ENCODE data around the gene HOXC9.

Gene HOXC9

DNA sequence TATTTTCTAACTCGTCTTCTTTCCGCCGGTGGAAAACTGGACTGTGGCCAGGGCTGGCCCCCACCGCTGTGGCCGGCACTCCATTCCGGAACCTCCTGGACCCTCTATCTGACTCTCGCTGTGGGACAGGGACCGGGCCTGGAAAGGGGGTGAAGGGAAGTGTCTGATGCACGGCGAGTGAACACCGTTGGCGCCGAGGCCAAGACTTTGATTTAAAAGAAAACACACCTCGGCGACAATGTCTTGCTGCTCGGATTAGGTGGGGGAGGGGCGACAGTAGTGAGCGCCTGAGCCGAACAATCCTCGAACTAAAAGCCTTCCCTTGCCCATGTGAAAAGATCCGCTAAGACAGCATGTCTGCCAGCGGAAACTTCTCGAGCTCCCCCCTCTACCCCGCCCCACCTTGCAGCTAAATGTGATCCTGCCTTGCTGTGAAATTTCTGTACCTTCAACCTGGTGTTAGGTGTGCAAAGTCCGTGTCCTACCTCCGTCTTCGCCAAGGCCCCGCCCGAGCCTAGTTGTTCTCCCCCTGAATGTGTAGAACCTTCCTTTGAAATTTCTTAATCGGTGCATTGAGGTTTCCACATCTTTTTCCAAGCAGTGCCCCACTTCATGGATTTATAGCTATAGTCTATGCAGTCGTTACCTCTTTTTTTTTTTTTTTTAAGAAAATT lies 24.3 kb upstream of the HOXC9 start:
- TF ChIP-seq, protein P1, sequence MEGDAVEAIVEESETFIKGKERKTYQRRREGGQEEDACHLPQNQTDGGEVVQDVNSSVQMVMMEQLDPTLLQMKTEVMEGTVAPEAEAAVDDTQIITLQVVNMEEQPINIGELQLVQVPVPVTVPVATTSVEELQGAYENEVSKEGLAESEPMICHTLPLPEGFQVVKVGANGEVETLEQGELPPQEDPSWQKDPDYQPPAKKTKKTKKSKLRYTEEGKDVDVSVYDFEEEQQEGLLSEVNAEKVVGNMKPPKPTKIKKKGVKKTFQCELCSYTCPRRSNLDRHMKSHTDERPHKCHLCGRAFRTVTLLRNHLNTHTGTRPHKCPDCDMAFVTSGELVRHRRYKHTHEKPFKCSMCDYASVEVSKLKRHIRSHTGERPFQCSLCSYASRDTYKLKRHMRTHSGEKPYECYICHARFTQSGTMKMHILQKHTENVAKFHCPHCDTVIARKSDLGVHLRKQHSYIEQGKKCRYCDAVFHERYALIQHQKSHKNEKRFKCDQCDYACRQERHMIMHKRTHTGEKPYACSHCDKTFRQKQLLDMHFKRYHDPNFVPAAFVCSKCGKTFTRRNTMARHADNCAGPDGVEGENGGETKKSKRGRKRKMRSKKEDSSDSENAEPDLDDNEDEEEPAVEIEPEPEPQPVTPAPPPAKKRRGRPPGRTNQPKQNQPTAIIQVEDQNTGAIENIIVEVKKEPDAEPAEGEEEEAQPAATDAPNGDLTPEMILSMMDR (IDR thresholded peaks at IDR 0.05) = no peak

DNA sequence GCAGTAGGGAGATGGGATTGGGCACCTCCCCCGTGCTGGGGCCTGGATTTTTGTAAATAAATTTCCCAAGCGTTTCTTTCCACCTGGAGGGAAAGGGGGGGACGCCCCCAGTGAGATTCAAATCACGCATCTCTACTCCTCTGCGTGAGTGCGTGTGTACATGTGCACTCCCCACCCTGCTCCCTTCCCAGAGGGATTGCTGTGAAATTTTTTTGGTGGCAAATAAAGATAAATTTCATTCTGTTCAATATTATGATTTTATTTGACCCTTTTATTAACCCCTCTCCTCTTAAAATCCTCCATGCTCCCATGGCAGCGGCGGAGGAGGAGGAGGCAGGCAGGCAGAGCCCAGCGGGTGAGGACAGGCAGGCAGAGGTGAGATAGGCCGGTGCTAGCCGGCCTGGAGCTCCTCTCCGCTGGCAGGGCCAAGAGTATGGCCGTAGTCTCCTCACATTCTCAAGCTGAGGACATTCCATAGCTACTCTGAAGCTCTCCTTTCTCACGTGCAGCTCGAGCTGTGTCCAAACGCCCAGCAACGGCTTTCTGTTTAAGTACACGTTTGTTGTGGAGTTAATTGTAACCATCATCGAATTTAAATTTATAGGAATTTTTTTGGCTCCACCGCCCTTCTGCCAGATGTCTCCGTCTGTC lies 23.7 kb upstream of the HOXC9 start:
- TF ChIP-seq, protein P1 (IDR thresholded peaks at IDR 0.05) = no peak

DNA sequence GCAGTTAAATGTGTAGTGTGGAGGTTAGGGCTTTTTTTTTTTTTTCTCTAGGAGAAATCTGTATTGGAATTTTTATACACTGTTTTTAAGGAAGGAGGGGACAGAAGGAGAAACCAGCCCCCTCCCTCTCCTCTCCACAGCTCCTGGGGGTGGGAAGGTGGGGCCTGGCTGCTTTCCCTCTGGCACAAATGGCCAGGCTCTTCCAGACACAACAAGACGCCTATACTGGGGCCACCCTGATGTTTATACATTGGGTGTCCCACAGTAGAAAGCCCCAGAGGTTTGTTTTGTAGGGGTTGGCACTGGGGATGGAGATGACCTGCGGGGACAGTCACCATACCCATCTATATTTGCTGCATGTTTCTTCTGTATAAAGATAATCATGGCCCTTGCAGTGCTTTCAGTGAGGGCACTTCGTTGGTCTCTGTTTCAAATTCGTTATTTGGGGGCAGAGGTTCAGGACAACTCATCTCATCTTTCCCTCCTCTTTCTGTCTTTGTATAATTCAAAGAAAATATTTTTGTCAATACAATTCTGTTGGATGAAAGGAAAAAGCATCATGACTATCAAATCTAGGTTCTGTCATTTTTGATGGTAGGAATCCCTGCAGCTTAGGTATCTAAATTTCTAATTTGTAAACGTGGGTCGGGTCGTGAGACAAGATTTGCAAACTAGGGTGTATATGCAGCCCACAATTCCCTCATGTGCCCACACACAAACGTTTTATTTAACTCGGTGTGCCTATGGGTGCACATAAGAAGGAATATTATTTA lies 23.0 kb upstream of the HOXC9 start:
- TF ChIP-seq, protein P1 (IDR thresholded peaks at IDR 0.05) = no peak

DNA sequence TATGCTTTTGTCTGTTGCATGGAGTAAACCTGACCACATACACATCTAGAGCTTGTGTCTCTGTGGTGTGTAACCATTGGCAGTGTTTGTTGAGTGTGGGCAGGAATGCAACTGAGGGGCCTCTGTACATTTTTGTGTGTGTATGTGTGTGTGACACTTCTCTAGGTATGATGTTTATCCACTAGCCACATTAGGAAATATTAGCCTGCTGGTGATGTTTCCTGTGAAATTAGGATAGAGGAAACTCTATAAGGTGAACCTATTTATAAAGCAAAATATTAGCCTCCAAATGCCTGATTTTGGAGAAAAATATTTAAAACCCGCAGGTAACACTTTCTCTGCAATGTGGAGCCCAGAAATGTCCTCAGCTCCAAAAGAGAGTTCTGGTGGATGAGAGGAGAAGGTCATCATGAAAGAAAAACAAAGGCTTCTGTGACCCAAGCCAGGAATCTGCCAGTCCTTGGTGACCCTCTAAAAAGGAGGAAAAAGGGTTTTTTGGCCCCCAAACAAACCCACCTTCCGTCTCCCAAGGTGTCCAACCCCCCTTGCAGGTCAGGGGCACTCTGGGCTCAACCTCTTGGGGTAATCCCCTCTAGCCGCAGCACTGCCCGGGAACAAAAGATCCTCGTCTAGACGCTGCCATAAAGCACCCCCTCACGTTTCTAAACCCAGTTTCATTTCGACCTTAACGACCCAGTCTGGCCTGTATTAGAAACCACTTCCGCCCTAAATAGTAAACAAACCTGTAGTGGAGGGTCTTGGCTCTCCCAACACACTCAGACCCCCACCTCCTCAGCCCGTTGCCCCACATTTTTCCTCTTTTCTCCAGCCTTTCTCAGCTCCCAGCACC lies 22.1 kb upstream of the HOXC9 start:
- TF ChIP-seq, protein P1 (IDR thresholded peaks at IDR 0.05) = no peak

DNA sequence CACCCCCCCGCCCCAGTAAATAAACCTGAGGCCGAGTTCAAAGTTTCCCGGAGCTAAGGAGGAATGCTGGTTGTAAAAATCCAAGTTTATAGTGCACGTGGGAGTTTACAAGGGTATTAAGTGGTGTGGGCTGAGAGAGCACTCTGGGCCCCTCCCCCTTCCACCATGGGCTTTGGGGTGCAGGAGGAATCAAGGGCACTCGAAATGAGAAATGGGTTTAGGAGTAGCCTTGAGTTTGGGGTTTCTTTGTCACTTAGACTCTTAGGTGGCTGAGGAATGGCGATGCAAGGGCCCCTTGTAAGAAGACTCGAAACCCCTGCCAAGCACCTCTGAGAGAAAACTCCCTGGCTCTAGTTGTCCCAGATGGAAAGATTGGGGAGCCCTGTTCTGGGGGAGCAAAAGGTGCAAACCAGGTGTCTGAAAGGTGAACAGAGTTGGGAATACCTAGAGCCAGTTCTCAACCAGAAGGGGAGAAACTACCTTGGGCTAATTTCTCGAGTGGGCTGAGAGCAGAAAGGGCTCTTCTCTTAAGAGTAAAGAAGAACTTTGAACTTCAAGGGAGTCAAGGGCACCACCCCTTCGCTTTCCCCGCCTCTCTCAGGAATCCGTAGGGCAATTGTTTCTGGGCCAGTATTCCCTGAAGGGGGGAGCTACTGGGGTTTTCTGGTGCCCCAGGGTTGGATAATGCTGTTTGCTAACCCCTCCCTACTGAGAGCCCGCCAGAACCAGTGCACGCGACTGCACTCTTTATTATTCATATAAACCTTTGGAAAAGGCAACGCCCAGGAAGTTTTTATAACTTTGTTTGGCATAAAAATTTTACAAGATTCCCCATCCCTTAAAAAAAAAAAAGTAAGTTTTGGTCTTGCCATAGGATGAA lies 21.2 kb upstream of the HOXC9 start:
- TF ChIP-seq, protein P1 (IDR thresholded peaks at IDR 0.05) = no peak

DNA sequence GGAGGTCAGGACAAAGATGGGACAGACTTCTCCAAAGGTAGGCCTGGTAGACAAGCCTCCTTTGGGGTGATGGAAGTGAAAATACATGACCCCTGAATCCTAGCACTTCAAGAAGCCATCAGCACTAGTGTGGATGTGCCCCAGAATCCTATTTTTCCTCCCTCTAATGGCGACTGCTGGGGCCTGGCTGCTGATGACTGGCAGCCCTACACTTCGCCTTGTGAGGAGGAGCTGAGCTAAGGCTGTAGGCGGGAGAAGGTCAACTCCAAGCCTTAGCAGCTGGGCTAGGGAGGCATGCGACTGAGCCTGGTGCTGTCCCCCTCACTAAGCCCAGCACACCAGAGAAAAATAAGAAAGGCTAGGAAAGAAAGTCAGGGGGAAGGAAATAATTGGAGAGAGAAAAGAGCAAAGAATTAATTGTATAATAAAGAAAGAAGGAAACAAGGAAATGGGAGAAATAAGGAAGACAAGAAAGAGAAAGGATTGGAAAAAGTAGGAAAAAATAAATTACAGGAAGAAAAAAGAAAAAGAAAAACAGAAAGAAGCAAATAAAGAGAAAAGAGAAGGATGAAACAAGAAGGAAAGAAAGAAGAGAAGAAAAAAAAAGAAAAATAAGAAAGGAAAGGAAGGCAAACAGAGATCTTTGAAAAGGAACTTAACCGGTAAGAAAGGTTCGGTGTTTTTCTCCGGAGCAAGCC lies 19.7 kb upstream of the HOXC9 start:
- TF ChIP-seq, protein P1 (IDR thresholded peaks at IDR 0.05) = no peak
